ENCODE data around the gene LCE3D. TPM values are rescaled to one million over a fixed set of nuclear protein-coding genes. Genes with fewer than 3 reads are reported as not detected.

The LCE3D gene
- total RNA-seq: not detected

GRCh38 chr1:152580433-152580832 is at the start of gene LCE3D:
Gene LCE3D (minus strand): TSS chr1:152580516. CDS start chr1:152579936, 580 bp downstream.
- TF ChIP-seq CTCF (IDR thresholded peaks at IDR 0.05) (no peak), EP300 (IDR thresholded peaks at IDR 0.05) (no peak), POLR2AphosphoS5 (IDR thresholded peaks at IDR 0.05) (no peak), POLR2A (IDR thresholded peaks at IDR 0.05; ENCODE audit: low read depth) (no peak)
- 78% methylated on average over 4 of the region's 4 CpGs for WGBS
- no peak for DNase-seq (ENCODE audit: extremely low spot score)
- Histone ChIP-seq H3K36me3 (no peaks in the 10 kb centered on the region), H3K4me1 (no peaks in the 10 kb centered on the region), H3K27me3 (peaks cover 0 to 11% (median 0%) of the 10 kb centered on the region in 4 donors), H3K4me3 (no peak within 1 kb of the TSS), H3K9me3 (no peaks in the 10 kb centered on the region), H3K27ac (replicated peaks in 1 of 4) (no peak within 1 kb of the TSS)
- intact Hi-C loops (cut with DNase I): no loop called here

- peak; percentile 53 for DNase-seq (ENCODE audit: extremely low spot score)
- Histone ChIP-seq H3K4me1 (no peaks in the 10 kb centered on the region), H3K27me3 (peaks cover 0 to 21% (median 0%) of the 10 kb centered on the region in 4 donors), H3K4me3 (no peak overlapping the region), H3K36me3 (no peaks in the 10 kb centered on the region), H3K9me3 (peaks cover 0 to 4% (median 2%) of the 10 kb centered on the region in 4 donors), H3K27ac (replicated peaks in 1 of 4) (no peak overlapping the region)
- WGBS: 57% methylated on average over 1 of the region's 1 CpG
- TF ChIP-seq POLR2AphosphoS5 (IDR thresholded peaks at IDR 0.05) (no peak), EP300 (IDR thresholded peaks at IDR 0.05) (no peak), POLR2A (IDR thresholded peaks at IDR 0.05; ENCODE audit: low read depth) (no peak), CTCF (IDR thresholded peaks at IDR 0.05) (no peak)
- intact Hi-C loops (cut with DNase I): no loop called here
These were observed 46.4 kb upstream of the LCE3D start for GRCh38 chr1:152626744-152627143.

GRCh38 chr1:152623203-152623844 is 43.0 kb upstream of the LCE3D start:
- 32% methylated on average over 15 of the region's 29 CpGs for WGBS
- intact Hi-C loops (cut with DNase I): no loop called here

GRCh38 chr1:152622803-152623202 is 42.5 kb upstream of the LCE3D start, which contains the start of gene LCE3A:
Gene LCE3A (minus strand): TSS chr1:152623103. CDS start chr1:152623103, 0 bp downstream.
- DNase-seq (ENCODE audit: extremely low spot score): peak; percentile 85
- intact Hi-C loops (cut with DNase I): no loop called here
- Histone ChIP-seq H3K4me1 (no peaks in the 10 kb centered on the region), H3K4me3 (no peak within 1 kb of the TSS), H3K27ac (replicated peaks in 1 of 4) (no peak within 1 kb of the TSS), H3K36me3 (no peaks in the 10 kb centered on the region), H3K9me3 (peaks cover 0 to 24% (median 19%) of the 10 kb centered on the region in 4 donors), H3K27me3 (peaks cover 0 to 14% (median 0%) of the 10 kb centered on the region in 4 donors)
- no peak for TF ChIP-seq POLR2AphosphoS5 (IDR thresholded peaks at IDR 0.05)
- TF ChIP-seq CTCF (IDR thresholded peaks at IDR 0.05): no peak
- no peak for TF ChIP-seq POLR2A (IDR thresholded peaks at IDR 0.05; ENCODE audit: low read depth)
- TF ChIP-seq EP300 (IDR thresholded peaks at IDR 0.05): no peak
- 66% methylated on average over 3 of the region's 10 CpGs for WGBS

More at GRCh38 chr1:152623203-152623844, 43.0 kb upstream of the LCE3D start:
- DNase-seq (ENCODE audit: extremely low spot score): peak; percentile 31
- Histone ChIP-seq H3K9me3 (peaks cover 0 to 19% (median 14%) of the 10 kb centered on the region in 4 donors), H3K4me1 (no peaks in the 10 kb centered on the region), H3K36me3 (no peaks in the 10 kb centered on the region), H3K4me3 (no peak overlapping the region), H3K27me3 (peaks cover 0 to 14% (median 0%) of the 10 kb centered on the region in 4 donors), H3K27ac (replicated peaks in 1 of 4) (no peak overlapping the region)
- TF ChIP-seq EP300 (IDR thresholded peaks at IDR 0.05): no peak
- no peak for TF ChIP-seq POLR2AphosphoS5 (IDR thresholded peaks at IDR 0.05)
- no peak for TF ChIP-seq POLR2A (IDR thresholded peaks at IDR 0.05; ENCODE audit: low read depth)
- TF ChIP-seq CTCF (IDR thresholded peaks at IDR 0.05): no peak
